ENCODE measurements around the gene ZNF345. TPM values are rescaled to one million over a fixed set of nuclear protein-coding genes. Genes with fewer than 3 reads are reported as not detected.

Gene ZNF345
- total and polyA plus RNA-seq, 2 experiments from 2014 or later = 5.5 to 5.7 TPM

DNA sequence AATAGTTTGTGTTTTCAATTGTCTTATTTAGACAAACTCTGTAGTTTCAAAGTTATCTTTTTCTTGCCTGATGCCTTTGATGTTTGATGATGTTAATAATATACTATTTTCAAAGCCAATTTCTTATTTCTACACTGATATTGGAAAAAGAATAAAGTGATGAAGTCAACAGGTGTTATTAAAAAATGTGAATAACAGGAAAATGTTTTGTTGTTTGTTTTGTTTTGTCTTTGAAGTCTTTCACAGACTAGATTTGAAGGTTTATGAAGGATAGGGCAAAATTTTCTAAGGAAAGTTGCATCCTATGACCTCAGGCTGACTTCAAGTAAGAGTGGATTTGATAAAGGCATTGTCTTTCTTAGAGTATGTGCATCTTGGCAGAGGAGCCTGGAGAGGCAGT lies 43.6 kb upstream of the ZNF345 start:
- Mint-ChIP-seq H3K27me3 (ENCODE audit: insufficient read depth, low read depth, poor library complexity) (no peaks in the 10 kb centered on the region), H3K4me3 (no peak overlapping the region), H3K36me3 (ENCODE audit: low read depth) (peaks cover 93% of the 10 kb centered on the region), H3K27ac (no peak overlapping the region), H3K4me1 (no peaks in the 10 kb centered on the region), H3K9me3 (peaks cover 61% of the 10 kb centered on the region)
- H3K9me2 ChIP-seq (ENCODE audit: insufficient read depth) = no peaks in the 10 kb centered on the region
- no peaks in the 10 kb centered on the region; the same call in 1 of the 2 replicates for H3K36me3 ChIP-seq (ENCODE audit: insufficient read depth)
- H3K79me2 ChIP-seq (replicated peaks; ENCODE audit: insufficient read depth) = peaks cover 92% of the 10 kb centered on the region
- no peak overlapping the region for H3K27ac ChIP-seq (ENCODE audit: low read depth)
- TF ChIP-seq, protein P1, sequence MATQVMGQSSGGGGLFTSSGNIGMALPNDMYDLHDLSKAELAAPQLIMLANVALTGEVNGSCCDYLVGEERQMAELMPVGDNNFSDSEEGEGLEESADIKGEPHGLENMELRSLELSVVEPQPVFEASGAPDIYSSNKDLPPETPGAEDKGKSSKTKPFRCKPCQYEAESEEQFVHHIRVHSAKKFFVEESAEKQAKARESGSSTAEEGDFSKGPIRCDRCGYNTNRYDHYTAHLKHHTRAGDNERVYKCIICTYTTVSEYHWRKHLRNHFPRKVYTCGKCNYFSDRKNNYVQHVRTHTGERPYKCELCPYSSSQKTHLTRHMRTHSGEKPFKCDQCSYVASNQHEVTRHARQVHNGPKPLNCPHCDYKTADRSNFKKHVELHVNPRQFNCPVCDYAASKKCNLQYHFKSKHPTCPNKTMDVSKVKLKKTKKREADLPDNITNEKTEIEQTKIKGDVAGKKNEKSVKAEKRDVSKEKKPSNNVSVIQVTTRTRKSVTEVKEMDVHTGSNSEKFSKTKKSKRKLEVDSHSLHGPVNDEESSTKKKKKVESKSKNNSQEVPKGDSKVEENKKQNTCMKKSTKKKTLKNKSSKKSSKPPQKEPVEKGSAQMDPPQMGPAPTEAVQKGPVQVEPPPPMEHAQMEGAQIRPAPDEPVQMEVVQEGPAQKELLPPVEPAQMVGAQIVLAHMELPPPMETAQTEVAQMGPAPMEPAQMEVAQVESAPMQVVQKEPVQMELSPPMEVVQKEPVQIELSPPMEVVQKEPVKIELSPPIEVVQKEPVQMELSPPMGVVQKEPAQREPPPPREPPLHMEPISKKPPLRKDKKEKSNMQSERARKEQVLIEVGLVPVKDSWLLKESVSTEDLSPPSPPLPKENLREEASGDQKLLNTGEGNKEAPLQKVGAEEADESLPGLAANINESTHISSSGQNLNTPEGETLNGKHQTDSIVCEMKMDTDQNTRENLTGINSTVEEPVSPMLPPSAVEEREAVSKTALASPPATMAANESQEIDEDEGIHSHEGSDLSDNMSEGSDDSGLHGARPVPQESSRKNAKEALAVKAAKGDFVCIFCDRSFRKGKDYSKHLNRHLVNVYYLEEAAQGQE (IDR thresholded peaks at IDR 0.05; ENCODE audit: unreplicated experiment) = no peak
- TF ChIP-seq, protein P2, sequence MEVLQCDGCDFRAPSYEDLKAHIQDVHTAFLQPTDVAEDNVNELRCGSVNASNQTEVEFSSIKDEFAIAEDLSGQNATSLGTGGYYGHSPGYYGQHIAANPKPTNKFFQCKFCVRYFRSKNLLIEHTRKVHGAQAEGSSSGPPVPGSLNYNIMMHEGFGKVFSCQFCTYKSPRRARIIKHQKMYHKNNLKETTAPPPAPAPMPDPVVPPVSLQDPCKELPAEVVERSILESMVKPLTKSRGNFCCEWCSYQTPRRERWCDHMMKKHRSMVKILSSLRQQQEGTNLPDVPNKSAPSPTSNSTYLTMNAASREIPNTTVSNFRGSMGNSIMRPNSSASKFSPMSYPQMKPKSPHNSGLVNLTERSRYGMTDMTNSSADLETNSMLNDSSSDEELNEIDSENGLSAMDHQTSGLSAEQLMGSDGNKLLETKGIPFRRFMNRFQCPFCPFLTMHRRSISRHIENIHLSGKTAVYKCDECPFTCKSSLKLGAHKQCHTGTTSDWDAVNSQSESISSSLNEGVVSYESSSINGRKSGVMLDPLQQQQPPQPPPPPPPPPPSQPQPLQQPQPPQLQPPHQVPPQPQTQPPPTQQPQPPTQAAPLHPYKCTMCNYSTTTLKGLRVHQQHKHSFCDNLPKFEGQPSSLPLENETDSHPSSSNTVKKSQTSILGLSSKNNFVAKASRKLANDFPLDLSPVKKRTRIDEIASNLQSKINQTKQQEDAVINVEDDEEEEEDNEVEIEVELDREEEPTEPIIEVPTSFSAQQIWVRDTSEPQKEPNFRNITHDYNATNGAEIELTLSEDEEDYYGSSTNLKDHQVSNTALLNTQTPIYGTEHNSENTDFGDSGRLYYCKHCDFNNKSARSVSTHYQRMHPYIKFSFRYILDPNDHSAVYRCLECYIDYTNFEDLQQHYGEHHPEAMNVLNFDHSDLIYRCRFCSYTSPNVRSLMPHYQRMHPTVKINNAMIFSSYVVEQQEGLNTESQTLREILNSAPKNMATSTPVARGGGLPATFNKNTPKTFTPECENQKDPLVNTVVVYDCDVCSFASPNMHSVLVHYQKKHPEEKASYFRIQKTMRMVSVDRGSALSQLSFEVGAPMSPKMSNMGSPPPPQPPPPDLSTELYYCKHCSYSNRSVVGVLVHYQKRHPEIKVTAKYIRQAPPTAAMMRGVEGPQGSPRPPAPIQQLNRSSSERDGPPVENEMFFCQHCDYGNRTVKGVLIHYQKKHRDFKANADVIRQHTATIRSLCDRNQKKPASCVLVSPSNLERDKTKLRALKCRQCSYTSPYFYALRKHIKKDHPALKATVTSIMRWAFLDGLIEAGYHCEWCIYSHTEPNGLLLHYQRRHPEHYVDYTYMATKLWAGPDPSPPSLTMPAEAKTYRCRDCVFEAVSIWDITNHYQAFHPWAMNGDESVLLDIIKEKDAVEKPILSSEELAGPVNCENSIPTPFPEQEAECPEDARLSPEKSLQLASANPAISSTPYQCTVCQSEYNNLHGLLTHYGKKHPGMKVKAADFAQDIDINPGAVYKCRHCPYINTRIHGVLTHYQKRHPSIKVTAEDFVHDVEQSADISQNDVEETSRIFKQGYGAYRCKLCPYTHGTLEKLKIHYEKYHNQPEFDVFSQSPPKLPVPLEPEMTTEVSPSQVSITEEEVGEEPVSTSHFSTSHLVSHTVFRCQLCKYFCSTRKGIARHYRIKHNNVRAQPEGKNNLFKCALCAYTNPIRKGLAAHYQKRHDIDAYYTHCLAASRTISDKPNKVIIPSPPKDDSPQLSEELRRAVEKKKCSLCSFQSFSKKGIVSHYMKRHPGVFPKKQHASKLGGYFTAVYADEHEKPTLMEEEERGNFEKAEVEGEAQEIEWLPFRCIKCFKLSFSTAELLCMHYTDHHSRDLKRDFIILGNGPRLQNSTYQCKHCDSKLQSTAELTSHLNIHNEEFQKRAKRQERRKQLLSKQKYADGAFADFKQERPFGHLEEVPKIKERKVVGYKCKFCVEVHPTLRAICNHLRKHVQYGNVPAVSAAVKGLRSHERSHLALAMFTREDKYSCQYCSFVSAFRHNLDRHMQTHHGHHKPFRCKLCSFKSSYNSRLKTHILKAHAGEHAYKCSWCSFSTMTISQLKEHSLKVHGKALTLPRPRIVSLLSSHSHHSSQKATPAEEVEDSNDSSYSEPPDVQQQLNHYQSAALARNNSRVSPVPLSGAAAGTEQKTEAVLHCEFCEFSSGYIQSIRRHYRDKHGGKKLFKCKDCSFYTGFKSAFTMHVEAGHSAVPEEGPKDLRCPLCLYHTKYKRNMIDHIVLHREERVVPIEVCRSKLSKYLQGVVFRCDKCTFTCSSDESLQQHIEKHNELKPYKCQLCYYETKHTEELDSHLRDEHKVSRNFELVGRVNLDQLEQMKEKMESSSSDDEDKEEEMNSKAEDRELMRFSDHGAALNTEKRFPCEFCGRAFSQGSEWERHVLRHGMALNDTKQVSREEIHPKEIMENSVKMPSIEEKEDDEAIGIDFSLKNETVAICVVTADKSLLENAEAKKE (CRISPR knock-in tag; IDR thresholded peaks at IDR 0.05) = no peak
- TF ChIP-seq, protein P3, sequence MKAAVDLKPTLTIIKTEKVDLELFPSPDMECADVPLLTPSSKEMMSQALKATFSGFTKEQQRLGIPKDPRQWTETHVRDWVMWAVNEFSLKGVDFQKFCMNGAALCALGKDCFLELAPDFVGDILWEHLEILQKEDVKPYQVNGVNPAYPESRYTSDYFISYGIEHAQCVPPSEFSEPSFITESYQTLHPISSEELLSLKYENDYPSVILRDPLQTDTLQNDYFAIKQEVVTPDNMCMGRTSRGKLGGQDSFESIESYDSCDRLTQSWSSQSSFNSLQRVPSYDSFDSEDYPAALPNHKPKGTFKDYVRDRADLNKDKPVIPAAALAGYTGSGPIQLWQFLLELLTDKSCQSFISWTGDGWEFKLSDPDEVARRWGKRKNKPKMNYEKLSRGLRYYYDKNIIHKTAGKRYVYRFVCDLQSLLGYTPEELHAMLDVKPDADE (IDR thresholded peaks at IDR 0.05) = no peak
- TF ChIP-seq JUNB (IDR thresholded peaks at IDR 0.05; ENCODE audit: unreplicated experiment) (no peak), EZH2phosphoT487 (IDR thresholded peaks at IDR 0.05; ENCODE audit: unreplicated experiment) (no peak), STAT1 (IDR thresholded peaks at IDR 0.05; ENCODE audit: unreplicated experiment) (no peak), NANOG (IDR thresholded peaks at IDR 0.05; ENCODE audit: borderline replicate concordance) (no peak), POLR2AphosphoS5 (IDR thresholded peaks at IDR 0.05; ENCODE audit: low read depth) (no peak), CREB1 (CRISPR knock-in tag; IDR thresholded peaks at IDR 0.05; ENCODE audit: low read depth) (no peak), EZH2 (IDR thresholded peaks at IDR 0.05; ENCODE audit: low read depth, unreplicated experiment) (no peak), ZNF114 (CRISPR knock-in tag; IDR thresholded peaks at IDR 0.05) (no peak), ZNF331 (CRISPR knock-in tag; IDR thresholded peaks at IDR 0.05; ENCODE audit: low read depth) (no peak)
- TF ChIP-seq, protein P4, sequence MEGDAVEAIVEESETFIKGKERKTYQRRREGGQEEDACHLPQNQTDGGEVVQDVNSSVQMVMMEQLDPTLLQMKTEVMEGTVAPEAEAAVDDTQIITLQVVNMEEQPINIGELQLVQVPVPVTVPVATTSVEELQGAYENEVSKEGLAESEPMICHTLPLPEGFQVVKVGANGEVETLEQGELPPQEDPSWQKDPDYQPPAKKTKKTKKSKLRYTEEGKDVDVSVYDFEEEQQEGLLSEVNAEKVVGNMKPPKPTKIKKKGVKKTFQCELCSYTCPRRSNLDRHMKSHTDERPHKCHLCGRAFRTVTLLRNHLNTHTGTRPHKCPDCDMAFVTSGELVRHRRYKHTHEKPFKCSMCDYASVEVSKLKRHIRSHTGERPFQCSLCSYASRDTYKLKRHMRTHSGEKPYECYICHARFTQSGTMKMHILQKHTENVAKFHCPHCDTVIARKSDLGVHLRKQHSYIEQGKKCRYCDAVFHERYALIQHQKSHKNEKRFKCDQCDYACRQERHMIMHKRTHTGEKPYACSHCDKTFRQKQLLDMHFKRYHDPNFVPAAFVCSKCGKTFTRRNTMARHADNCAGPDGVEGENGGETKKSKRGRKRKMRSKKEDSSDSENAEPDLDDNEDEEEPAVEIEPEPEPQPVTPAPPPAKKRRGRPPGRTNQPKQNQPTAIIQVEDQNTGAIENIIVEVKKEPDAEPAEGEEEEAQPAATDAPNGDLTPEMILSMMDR (conservative IDR thresholded peaks at IDR 0.05; ENCODE audit: low read depth in 2 of 2) = no peak
- H3K27me3 ChIP-seq (ENCODE audit: insufficient read depth) = no peaks in the 10 kb centered on the region
- H4K20me1 ChIP-seq (replicated peaks; ENCODE audit: insufficient read depth) = no peaks in the 10 kb centered on the region; the same call in 1 of the 2 replicates
- H3F3A ChIP-seq (replicated peaks; ENCODE audit: low read depth) = no peaks in the 10 kb centered on the region
- DNase-seq (ENCODE audit: low spot score) = no peak
- no peak overlapping the region for H2AFZ ChIP-seq
- no peak for ATAC-seq
- no peaks in the 10 kb centered on the region for H3K4me1 ChIP-seq (ENCODE audit: insufficient read depth)
- no peak overlapping the region for H3K4me2 ChIP-seq
- no peak overlapping the region for H3K4me3 ChIP-seq

Data from GM23338 (cell line).